Measurements from ENCODE around the gene RPTOR. TPM values are rescaled to one million over a fixed set of nuclear protein-coding genes. Genes with fewer than 3 reads are reported as not detected.

RPTOR gene
- total and polyA plus RNA-seq, 10 of the 15 experiments (the other 5 are each of a cell fraction or from before 2014, with no cell fraction given): 0.18 to 32.1 (median 7.8) TPM

DNA sequence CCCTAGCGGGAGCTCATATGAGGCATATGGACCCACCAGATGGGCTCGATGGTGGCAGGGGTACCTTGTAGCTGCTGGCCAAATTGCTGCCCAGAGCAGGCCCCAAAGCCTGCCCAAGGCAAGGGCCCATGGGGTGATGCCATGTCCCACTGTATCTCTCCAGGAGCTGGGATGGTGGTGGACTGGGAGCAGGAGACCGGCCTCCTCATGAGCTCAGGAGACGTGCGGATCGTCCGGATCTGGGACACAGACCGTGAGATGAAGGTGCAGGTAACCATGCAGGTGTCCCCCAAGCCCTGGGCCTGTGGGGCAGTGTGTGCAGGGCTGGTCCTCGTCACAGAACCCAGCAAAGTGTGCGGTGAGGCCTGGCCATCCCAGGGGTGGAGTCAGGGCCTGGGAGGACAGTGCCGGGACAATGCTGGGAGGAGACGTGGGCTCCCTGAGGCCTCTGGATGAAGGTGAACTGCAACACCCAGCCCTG is 412.9 kb downstream of the RPTOR start:
- Histone ChIP-seq H3K9ac (ENCODE audit: control insufficient read depth, insufficient read depth, low read length) (no peak overlapping the region), H3K4me3 (no peak overlapping the region), H2AFZ (ENCODE audit: control insufficient read depth, low read depth, low read length) (no peak overlapping the region), H3K27ac (ENCODE audit: control insufficient read depth, insufficient read depth) (no peak overlapping the region), H3K79me2 (ENCODE audit: control insufficient read depth, insufficient read depth, low read length) (no peaks in the 10 kb centered on the region), H3K4me2 (ENCODE audit: control insufficient read depth, insufficient read depth) (no peak overlapping the region), H3K36me3 (ENCODE audit: control insufficient read depth in 2 of 2, insufficient read depth in 2 of 2, low read length in 1 of 2) (no peaks in the 10 kb centered on the region), H4K20me1 (ENCODE audit: control insufficient read depth, insufficient read depth) (no peaks in the 10 kb centered on the region), H3K4me1 (ENCODE audit: control insufficient read depth, insufficient read depth, low read length) (no peaks in the 10 kb centered on the region), H3K9me3 (replicated peaks; ENCODE audit: control insufficient read depth, insufficient read depth, low read length) (no peaks in the 10 kb centered on the region), H3K27me3 (replicated peaks in 1 of 2; ENCODE audit: control insufficient read depth in 2 of 2, insufficient read depth in 2 of 2, low read length in 1 of 2) (no peaks in the 10 kb centered on the region)
- ChIA-PET POLR2A (no interaction called here), CTCF (no interaction called here), SMC1A (ENCODE audit: uncharacterized antibody, unreplicated experiment) (interaction anchor here (0.8 to 1.8 kb wide), 4 partner anchors 24 to 92 kb away, joined by 3 to 5 read pairs (median 3); no protein-coding TSS in a partner anchor), RAD21 (ENCODE audit: unreplicated experiment) (no interaction called here)
- DNase-seq (ENCODE audit: low read depth, low spot score) (no peak), ATAC-seq (no peak), FAIRE-seq (no peak)
- 91% methylated on average over 12 of the region's 12 CpGs for WGBS (ENCODE audit: insufficient coverage, insufficient replicate concordance, low lambda C conversion rate, missing lambda C conversion rate)
- BruUV-seq (replicated peaks): no TSS peak
- in situ Hi-C loops (cut with MboI): no loop called here
- TF ChIP-seq GATAD2B (conservative IDR thresholded peaks at IDR 0.05; ENCODE audit: low read depth): no peak
- TF ChIP-seq LARP7 (IDR thresholded peaks at IDR 0.05): no peak
- no peak for TF ChIP-seq KLF5 (IDR thresholded peaks at IDR 0.05; ENCODE audit: partially characterized antibody)
- no peak for TF ChIP-seq CEBPB (IDR thresholded peaks at IDR 0.05; ENCODE audit: borderline replicate concordance in 1 of 2, low read depth in 2 of 2, low read length in 2 of 2)
- TF ChIP-seq SMARCA5 (IDR thresholded peaks at IDR 0.05): no peak
- TF ChIP-seq ESRRA (IDR thresholded peaks at IDR 0.05; ENCODE audit: low read length): no peak
- intact Hi-C loops (cut with micrococcal nuclease; ENCODE audit: unreplicated experiment): no loop called here

DNA sequence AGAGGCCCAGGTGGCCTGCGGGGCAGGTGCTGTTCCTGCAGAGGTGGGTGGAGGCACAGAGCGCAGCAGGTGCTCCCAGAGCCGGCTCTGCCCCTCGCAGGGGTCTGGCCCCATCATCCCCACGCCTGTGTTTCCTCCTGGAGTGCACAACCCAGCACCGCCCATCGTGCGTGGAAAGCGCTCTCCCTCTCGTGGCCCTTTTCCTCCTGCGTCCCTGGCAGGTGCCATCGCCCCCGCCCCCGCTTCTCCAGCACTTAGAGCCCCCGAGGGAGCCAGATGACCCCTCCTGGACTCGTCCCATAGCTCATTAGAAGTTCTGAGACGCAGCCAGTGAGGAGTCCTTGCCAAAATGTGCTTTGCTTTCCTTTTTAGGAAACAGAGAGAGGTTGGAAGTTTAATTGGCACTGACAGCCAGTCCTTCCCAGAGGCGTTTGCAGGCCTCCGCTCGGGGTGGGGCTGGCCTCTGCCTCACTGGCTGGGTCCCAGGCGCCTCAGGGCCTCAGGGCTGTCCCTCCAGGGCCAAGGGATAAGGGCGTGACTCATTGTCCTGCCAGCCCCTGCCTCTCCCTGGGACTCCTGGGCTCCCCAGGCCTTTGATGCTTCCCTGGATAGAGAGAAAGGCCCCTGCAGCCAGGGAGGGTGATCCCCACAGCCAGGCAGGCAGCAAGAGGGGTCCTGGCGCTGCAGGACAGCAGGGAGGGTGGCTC is 414.8 kb downstream of the RPTOR start:
- Histone ChIP-seq H3K4me2 (ENCODE audit: control insufficient read depth, insufficient read depth) (no peak overlapping the region), H2AFZ (ENCODE audit: control insufficient read depth, low read depth, low read length) (no peak overlapping the region), H3K4me3 (no peak overlapping the region), H3K79me2 (ENCODE audit: control insufficient read depth, insufficient read depth, low read length) (no peaks in the 10 kb centered on the region), H3K4me1 (ENCODE audit: control insufficient read depth, insufficient read depth, low read length) (no peaks in the 10 kb centered on the region), H3K27me3 (replicated peaks in 1 of 2; ENCODE audit: control insufficient read depth in 2 of 2, insufficient read depth in 2 of 2, low read length in 1 of 2) (no peaks in the 10 kb centered on the region), H3K36me3 (ENCODE audit: control insufficient read depth in 2 of 2, insufficient read depth in 2 of 2, low read length in 1 of 2) (no peaks in the 10 kb centered on the region), H3K9me3 (replicated peaks; ENCODE audit: control insufficient read depth, insufficient read depth, low read length) (no peaks in the 10 kb centered on the region), H4K20me1 (ENCODE audit: control insufficient read depth, insufficient read depth) (no peaks in the 10 kb centered on the region), H3K9ac (ENCODE audit: control insufficient read depth, insufficient read depth, low read length) (no peak overlapping the region), H3K27ac (ENCODE audit: control insufficient read depth, insufficient read depth) (no peak overlapping the region)
- BruUV-seq (replicated peaks): no TSS peak
- ChIA-PET POLR2A (no interaction called here), RAD21 (ENCODE audit: unreplicated experiment) (no interaction called here), CTCF (no interaction called here), SMC1A (ENCODE audit: uncharacterized antibody, unreplicated experiment) (no interaction called here)
- no peak for ATAC-seq
- FAIRE-seq: no peak
- no peak for DNase-seq (ENCODE audit: low read depth, low spot score)
- TF ChIP-seq TARDBP (IDR thresholded peaks at IDR 0.05; ENCODE audit: borderline replicate concordance) (no peak), RUNX3 (IDR thresholded peaks at IDR 0.05; ENCODE audit: low read length) (no peak), CEBPB (IDR thresholded peaks at IDR 0.05; ENCODE audit: borderline replicate concordance in 1 of 2, low read depth in 2 of 2, low read length in 2 of 2) (no peak), RCOR1 (conservative IDR thresholded peaks at IDR 0.05; ENCODE audit: low read depth, low read length) (no peak)
- TF ChIP-seq, protein P1, sequence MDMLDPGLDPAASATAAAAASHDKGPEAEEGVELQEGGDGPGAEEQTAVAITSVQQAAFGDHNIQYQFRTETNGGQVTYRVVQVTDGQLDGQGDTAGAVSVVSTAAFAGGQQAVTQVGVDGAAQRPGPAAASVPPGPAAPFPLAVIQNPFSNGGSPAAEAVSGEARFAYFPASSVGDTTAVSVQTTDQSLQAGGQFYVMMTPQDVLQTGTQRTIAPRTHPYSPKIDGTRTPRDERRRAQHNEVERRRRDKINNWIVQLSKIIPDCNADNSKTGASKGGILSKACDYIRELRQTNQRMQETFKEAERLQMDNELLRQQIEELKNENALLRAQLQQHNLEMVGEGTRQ (IDR thresholded peaks at IDR 0.05; ENCODE audit: borderline replicate concordance, low read depth, low read length): no peak
- 82% methylated on average over 23 of the region's 23 CpGs for WGBS (ENCODE audit: insufficient coverage, insufficient replicate concordance, low lambda C conversion rate, missing lambda C conversion rate)
- intact Hi-C loops (cut with micrococcal nuclease; ENCODE audit: unreplicated experiment): no loop called here
- in situ Hi-C loops (cut with MboI): no loop called here
